Peyer's patch (tissue), 4 donors: ENCODE data around the gene MGLL.

ENCODE experiments used
- CTCF ChIP-seq, 6 experiments: fragments of 450-650 bp in 4 of 6; fragments of 200-600 bp in 2 of 6; sonication (generic) in 1 of 6; IDR thresholded peaks; one replicate each; pipeline ENCODE4 v1.5.1; 2017 to 2019; ENCODE audit warnings: antibody characterized with exemption in 6 of 6, mild to moderate bottlenecking in 3 of 6, moderate library complexity in 1 of 6
- POLR2A ChIP-seq, 2 donors: fragments of 450-650 bp; IDR thresholded peaks; one replicate each; pipeline ENCODE4 v1.5.1; 2017; ENCODE audit warnings: antibody characterized with exemption in 2 of 2, mild to moderate bottlenecking in 2 of 2, moderate library complexity in 2 of 2

GRCh38 chr3:127764301-127764700, 58.0 kb downstream of the MGLL start:
- TF ChIP-seq CTCF (IDR thresholded peaks at IDR 0.05): no peak
- TF ChIP-seq POLR2A (IDR thresholded peaks at IDR 0.05): no peak
